Body of pancreas (tissue), 4 donors: ENCODE measurements around the gene ADAMTS2. TPM values are rescaled to one million over a fixed set of nuclear protein-coding genes. Genes with fewer than 3 reads are reported as not detected.

ENCODE experiments used
- ATAC-seq: fragments of 150-250 bp; one replicate; pipeline ENCODE4 v1.9.1; 2016
- DNase-seq, 4 donors: peaks; one replicate each; pipeline ENCODE4 v3.0.0-alpha.2; 2019
- H3K27ac ChIP-seq, 4 donors: fragments of 200-600 bp; sonication (generic); 1 replicate in 3 of 4; 2 replicates in 1 of 4; pipeline versions ENCODE4 v1.5.1 to v1.6.1; 2016 to 2019; ENCODE audit warnings: mild to moderate bottlenecking in 1 of 4, mixed read lengths in 1 of 4, moderate library complexity in 1 of 4
- H3K27me3 ChIP-seq, 2 donors: fragments of 200-600 bp; sonication (generic); one replicate each; pipeline ENCODE4 v1.6.0; 2016; ENCODE audit warnings: mild to moderate bottlenecking in 1 of 2
- H3K36me3 ChIP-seq, 2 donors: fragments of 200-600 bp; sonication (generic); replicated peaks in 1 of 2; 2 replicates each; pipeline ENCODE4 v1.5.1; 2016; ENCODE audit warnings: low read depth in 2 of 2; ENCODE audit not compliant: insufficient read depth in 1 of 2
- H3K4me1 ChIP-seq: fragments of 200-600 bp; sonication (generic); one replicate; pipeline ENCODE4 v1.6.0; 2016
- H3K4me3 ChIP-seq, 2 donors: fragments of 200-600 bp; sonication (generic); 1 replicate in 1 of 2; 2 replicates in 1 of 2; pipeline ENCODE4 v1.5.1; 2016 to 2019
- H3K9me3 ChIP-seq, 3 donors: fragments of 200-600 bp; sonication (generic); 1 replicate in 2 of 3; 2 replicates in 1 of 3; pipeline ENCODE4 v1.5.1; 2016
- CTCF ChIP-seq, 7 experiments: fragments of 450-650 bp in 4 of 7; fragments of 200-600 bp in 3 of 7; sonication (generic) in 3 of 7; IDR thresholded peaks; one replicate each; pipeline ENCODE4 v1.5.1; 2016 to 2019; ENCODE audit warnings: antibody characterized with exemption in 7 of 7
- POLR2A ChIP-seq, 3 donors: fragments of 450-650 bp; IDR thresholded peaks; one replicate each; pipeline ENCODE4 v1.6.1; 2016; ENCODE audit warnings: antibody characterized with exemption in 3 of 3, mild to moderate bottlenecking in 2 of 3
- WGBS, 2 donors: methylation state at CpG; one replicate each; pipeline ENCODE4 v1.1.5; 2017; 5-methylcytosine and 5-hydroxymethylcytosine counted together
- intact Hi-C: fragments of 100-400 bp; cut with DNase I; formaldehyde crosslinking; loops from one replicate; pipeline ENCODE4 v1.15.1; 2023
- total RNA-seq, 2 donors: library from RNA; depleted of rRNA; stranded (reverse); fragments of >200 nt; gene quantifications; one replicate each; pipeline ENCODE4 v1.1.0, GENCODE V29; 2016

Gene ADAMTS2
- total RNA-seq, 2 donors from 2014 or later: 9.1 to 19.1 TPM

DNA sequence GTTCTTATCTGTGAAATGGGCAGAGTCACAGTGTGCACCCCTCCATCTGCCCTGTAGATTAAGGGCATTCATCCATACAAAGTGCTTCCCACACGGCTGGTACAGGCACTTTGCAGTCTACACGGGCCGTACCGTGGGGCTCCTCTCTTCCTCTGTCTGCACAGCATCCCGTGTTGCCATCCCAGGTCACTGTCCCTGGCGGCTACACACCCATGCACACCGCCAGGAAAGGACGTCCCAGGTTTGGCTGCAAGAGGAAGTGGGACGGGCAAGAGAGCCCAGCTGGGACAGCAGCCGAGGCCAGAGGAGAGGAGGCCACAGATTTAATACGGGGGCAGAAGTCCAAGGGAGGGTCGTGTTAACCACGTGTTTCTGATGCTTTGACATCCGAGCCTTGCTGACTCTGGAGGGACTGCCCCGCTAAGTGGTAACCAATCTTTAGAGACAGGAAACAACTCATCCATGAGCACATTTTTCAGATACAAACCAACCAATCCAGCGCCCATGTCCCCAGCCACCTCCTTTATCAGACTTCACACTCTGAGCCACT, 165.1 kb downstream of the ADAMTS2 start:
- intact Hi-C loops: no loop called here
- no peak overlapping the region for H3K27ac ChIP-seq
- WGBS, 2 donors: 60 to 73% methylated on average over 15 to 16 of the region's 16 CpGs
- H3K27me3 ChIP-seq: no peaks in the 10 kb centered on the region
- no peaks in the 10 kb centered on the region for H3K4me1 ChIP-seq
- H3K36me3 ChIP-seq: no peaks in the 10 kb centered on the region
- DNase-seq (no peak), ATAC-seq (no peak)
- H3K9me3 ChIP-seq: no peaks in the 10 kb centered on the region
- H3K4me3 ChIP-seq: no peak overlapping the region
- TF ChIP-seq CTCF (IDR thresholded peaks at IDR 0.05): no peak
- no peak for TF ChIP-seq POLR2A (IDR thresholded peaks at IDR 0.05)

DNA sequence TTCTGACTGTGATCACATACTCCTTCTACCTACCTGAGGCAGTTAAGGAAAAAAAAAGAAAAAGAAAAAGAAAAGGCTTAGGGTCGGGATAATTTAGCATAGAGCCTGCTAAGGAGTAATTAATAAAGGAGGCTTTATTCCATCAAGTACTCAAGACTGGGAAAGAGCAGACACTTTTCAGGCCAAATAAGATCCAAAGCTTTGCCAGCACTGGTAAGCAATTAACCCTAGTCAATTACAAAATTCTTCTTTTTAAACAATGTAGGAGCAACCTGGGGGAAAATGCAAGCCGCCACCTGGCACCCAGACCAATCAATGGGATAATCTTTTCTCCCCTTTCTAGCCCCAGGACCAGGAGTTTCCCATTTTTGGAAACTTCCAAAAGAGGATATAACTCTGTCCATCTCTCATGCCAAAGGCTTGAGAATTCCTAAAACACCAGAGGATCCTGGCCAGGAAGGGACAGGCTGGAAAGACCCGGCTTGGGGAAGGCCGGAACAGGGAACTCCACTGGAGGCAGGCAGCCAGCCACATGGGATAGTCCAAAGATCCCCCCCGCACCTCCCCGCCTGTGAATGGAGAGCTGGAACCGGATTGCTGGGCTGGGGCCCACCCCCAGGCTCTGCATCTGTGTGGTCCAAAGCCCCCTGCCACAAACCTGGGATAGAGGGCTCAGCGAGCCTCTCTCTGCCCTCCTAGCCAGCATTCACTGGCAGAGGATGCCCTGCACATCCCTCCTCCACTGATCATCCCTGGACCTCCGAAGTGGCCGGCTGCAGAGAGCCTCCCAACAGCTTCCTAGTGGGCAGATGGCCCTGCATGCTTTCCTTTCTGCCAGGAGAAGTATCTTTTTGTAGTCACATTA, 167.3 kb downstream of the ADAMTS2 start:
- Histone ChIP-seq H3K27me3 (no peaks in the 10 kb centered on the region), H3K36me3 (no peaks in the 10 kb centered on the region), H3K9me3 (no peaks in the 10 kb centered on the region), H3K4me1 (no peaks in the 10 kb centered on the region), H3K4me3 (no peak overlapping the region), H3K27ac (no peak overlapping the region)
- DNase-seq: no peak
- TF ChIP-seq CTCF (IDR thresholded peaks at IDR 0.05): no peak
- TF ChIP-seq POLR2A (IDR thresholded peaks at IDR 0.05): no peak
- 67 to 84% methylated on average over 6 to 10 of the region's 10 CpGs for WGBS, 2 donors
- no peak for ATAC-seq
- intact Hi-C loops: no loop called here

DNA sequence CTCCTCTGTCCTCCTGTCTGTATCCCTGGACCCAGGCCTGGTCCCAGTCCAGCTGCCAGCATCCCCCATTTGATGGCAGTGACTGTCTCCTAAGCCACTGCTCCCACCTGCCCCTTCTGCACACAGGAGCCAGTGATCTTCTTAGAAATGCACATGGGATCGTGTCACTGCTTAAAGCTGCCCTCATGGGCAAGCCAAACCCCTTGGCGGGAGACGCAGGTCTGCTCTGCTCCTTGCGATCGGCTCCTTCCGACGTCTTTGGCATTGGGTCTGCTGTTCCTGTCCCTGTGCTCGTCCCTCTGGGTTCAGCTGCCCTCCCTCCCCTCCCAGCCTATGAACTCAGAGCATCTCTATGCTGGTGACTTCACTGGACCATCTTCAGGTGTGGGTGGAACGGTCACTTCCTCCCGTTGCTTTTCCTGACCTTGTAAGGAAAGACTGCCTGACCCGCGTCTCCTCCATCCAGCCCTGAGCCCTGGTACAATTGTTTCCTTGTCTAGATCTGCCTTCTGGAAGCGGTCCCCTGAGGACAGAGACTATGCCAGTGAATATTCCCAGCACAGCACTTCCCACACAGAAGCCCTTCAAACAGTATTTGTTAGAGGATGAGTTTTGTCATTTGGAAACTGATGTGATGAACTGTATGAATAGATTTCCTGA, 168.6 kb downstream of the ADAMTS2 start:
- ATAC-seq (no peak), DNase-seq (no peak)
- TF ChIP-seq CTCF (IDR thresholded peaks at IDR 0.05): no peak
- no peak for TF ChIP-seq POLR2A (IDR thresholded peaks at IDR 0.05)
- H3K27ac ChIP-seq: no peak overlapping the region
- no peaks in the 10 kb centered on the region for H3K4me1 ChIP-seq
- H3K9me3 ChIP-seq: no peaks in the 10 kb centered on the region
- no peak overlapping the region for H3K4me3 ChIP-seq
- 57 to 72% methylated on average over 13 of the region's 13 CpGs for WGBS, 2 donors
- no peaks in the 10 kb centered on the region for H3K36me3 ChIP-seq
- intact Hi-C loops: no loop called here
- no peaks in the 10 kb centered on the region for H3K27me3 ChIP-seq

DNA sequence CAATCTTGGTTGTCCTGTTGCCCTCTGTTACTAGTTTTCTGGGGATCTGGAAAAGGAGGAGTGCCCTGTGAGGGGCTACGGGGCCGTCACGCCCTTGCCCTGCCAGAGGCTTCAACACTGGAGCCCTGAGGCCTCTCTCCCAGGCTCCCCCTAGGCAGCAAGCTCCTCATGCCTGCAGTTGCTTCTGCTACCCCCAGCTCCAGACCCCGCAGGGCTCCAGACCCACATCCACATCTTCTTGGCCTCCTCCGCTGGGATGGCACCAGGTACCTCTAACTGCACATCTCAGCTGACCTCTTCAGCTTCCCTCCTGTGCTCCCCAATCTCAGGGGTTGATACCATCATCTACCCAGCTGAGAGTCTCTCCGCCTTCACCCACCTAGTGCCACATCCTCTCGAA, 169.1 kb downstream of the ADAMTS2 start:
- Histone ChIP-seq H3K27ac (no peak overlapping the region), H3K4me3 (no peak overlapping the region), H3K9me3 (no peaks in the 10 kb centered on the region), H3K4me1 (no peaks in the 10 kb centered on the region), H3K36me3 (no peaks in the 10 kb centered on the region), H3K27me3 (no peaks in the 10 kb centered on the region)
- intact Hi-C loops: no loop called here
- 51 to 61% methylated on average over 7 of the region's 7 CpGs for WGBS, 2 donors
- ATAC-seq (no peak), DNase-seq (no peak)
- no peak for TF ChIP-seq POLR2A (IDR thresholded peaks at IDR 0.05)
- TF ChIP-seq CTCF (IDR thresholded peaks at IDR 0.05): no peak
